GM19438 (cell line): ENCODE measurements around the gene TFG.

Experiments
- ATAC-seq: cut with Tn5 transposase; IDR thresholded peaks from one replicate; pipeline ENCODE4 v1.9.1; 2021; ENCODE audit warnings: low read depth; ENCODE audit not compliant: unreplicated experiment

The TFG gene

DNA sequence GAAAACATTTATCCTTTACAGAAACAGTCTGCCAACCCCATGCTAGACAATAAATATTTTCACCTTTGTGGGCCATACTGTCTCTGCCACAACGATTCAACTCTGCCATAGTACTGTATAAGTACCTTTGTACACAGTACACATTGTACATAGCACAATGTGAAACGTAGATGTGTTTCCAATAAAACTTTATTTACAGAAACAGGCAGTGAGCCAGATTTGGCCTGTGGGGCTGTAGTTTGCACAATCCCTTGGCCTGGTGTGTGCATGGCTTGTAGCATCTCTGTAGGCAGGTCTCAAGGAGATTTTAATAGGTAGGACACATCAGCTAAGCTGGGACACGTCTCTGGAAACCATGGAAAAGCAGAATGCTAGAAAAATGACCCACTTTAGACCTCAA lies 74.3 kb downstream of the TFG start:
- no peak for ATAC-seq

GRCh38 chr3:100789579-100789978 lies 80.3 kb downstream of the TFG start:
- ATAC-seq: no peak

DNA sequence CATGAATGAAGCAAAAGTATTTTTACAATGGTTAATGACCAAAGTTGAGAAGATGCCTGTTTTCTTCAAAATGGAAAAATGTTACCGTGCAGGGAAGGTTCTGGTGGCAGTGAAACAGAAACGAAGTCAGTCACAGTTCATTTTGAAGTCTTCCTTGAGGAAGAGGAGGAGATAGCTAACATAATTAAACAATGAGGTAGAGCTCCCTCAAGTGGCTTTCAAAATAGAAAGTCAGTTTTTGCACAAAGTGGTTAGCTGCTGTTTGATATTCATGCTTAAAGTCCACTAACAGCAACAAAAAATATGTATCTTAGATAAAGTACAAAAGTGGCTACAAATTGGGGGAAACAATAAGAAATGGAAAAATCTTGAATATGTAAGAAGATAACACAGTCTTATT lies 87.3 kb downstream of the TFG start:
- ATAC-seq: no peak

- ATAC-seq: no peak
Observed at GRCh38 chr3:100798012-100798411, 88.7 kb downstream of the TFG start.
